ELR (cell line): ENCODE measurements around the gene CYP2W1.

Source experiments
- DNase-seq: peaks from one replicate; pipeline ENCODE4 v3.0.0-alpha.2; 2015; ENCODE audit warnings: low read depth

The CYP2W1 gene

GRCh38 chr7:982511-983003 is 424 bp upstream of the CYP2W1 start:
- DNase-seq = no peak

- no peak for DNase-seq
Measured at GRCh38 chr7:983616-984071, 663 bp downstream of the CYP2W1 start.

GRCh38 chr7:984361-985126 is 1.6 kb downstream of the CYP2W1 start:
- DNase-seq = no peak

- no peak for DNase-seq
Measured at GRCh38 chr7:985127-985416, 2.1 kb downstream of the CYP2W1 start.

- DNase-seq = peak; percentile 74
Measured at GRCh38 chr7:985915-986741, 3.1 kb downstream of the CYP2W1 start.

- DNase-seq = no peak
Measured at GRCh38 chr7:986766-987751, 4.1 kb downstream of the CYP2W1 start.

- no peak for DNase-seq
Measured at GRCh38 chr7:987909-988308, 4.9 kb downstream of the CYP2W1 start.

- no peak for DNase-seq
Measured at GRCh38 chr7:988426-988911, 5.5 kb downstream of the CYP2W1 start.

- DNase-seq = no peak
Measured at GRCh38 chr7:988963-989529, 6.1 kb downstream of the CYP2W1 start.

- DNase-seq = no peak
Measured at GRCh38 chr7:990352-990932, 7.5 kb downstream of the CYP2W1 start.

- no peak for DNase-seq
Measured at GRCh38 chr7:990933-991728, 8.2 kb downstream of the CYP2W1 start.

GRCh38 chr7:991729-992656 is 9.0 kb downstream of the CYP2W1 start:
- no peak for DNase-seq

- DNase-seq = peak; percentile 96
Measured at GRCh38 chr7:992709-993607, 10.0 kb downstream of the CYP2W1 start.

- DNase-seq = no peak
Measured at GRCh38 chr7:994592-995308, 11.8 kb downstream of the CYP2W1 start.

- no peak for DNase-seq
Measured at GRCh38 chr7:995571-995970, 12.6 kb downstream of the CYP2W1 start.

GRCh38 chr7:996079-996872 is 13.3 kb downstream of the CYP2W1 start:
- DNase-seq = no peak
